Peyer's patch (tissue), 4 donors: ENCODE results near the gene PDE11A. TPM values are rescaled to one million over a fixed set of nuclear protein-coding genes. Genes with fewer than 3 reads are reported as not detected.

ENCODE experiments used
- DNase-seq, 3 donors: peaks; one replicate each; pipeline ENCODE4 v3.0.0-alpha.2; 2017 to 2019
- H3K27ac ChIP-seq, 4 donors: fragments of 200-600 bp; sonication (generic); one replicate each; pipeline ENCODE4 v1.5.1; 2016 to 2019
- H3K27me3 ChIP-seq, 2 donors: fragments of 200-600 bp; sonication (generic); one replicate each; pipeline ENCODE4 v1.5.1; 2019
- H3K36me3 ChIP-seq, 3 donors: fragments of 200-600 bp; sonication (generic); one replicate each; pipeline ENCODE4 v1.5.1; 2016 to 2019
- H3K4me1 ChIP-seq, 4 donors: fragments of 200-600 bp; sonication (generic); one replicate each; pipeline ENCODE4 v1.5.1; 2016 to 2019
- H3K4me3 ChIP-seq, 4 donors: fragments of 200-600 bp; sonication (generic); 1 replicate in 3 of 4; 2 replicates in 1 of 4; pipeline ENCODE4 v1.5.1; 2016 to 2019; ENCODE audit warnings: mild to moderate bottlenecking in 1 of 4
- H3K9me3 ChIP-seq, 4 donors: fragments of 200-600 bp; sonication (generic); one replicate each; pipeline ENCODE4 v1.5.1; 2016 to 2019; ENCODE audit warnings: mild to moderate bottlenecking in 1 of 4
- POLR2A ChIP-seq, 2 donors: fragments of 450-650 bp; IDR thresholded peaks; one replicate each; pipeline ENCODE4 v1.5.1; 2017; ENCODE audit warnings: antibody characterized with exemption in 2 of 2, mild to moderate bottlenecking in 2 of 2, moderate library complexity in 2 of 2
- total RNA-seq, 4 donors: library from RNA; depleted of rRNA; stranded (reverse); fragments of >200 nt; gene quantifications; one replicate each; pipeline ENCODE4 v1.1.0, GENCODE V29; 2016
- TF ChIP-seq, protein P1 (sequence below), 6 experiments: fragments of 450-650 bp in 4 of 6; fragments of 200-600 bp in 2 of 6; sonication (generic) in 1 of 6; IDR thresholded peaks; one replicate each; pipeline ENCODE4 v1.5.1; 2017 to 2019; ENCODE audit warnings: antibody characterized with exemption in 6 of 6, mild to moderate bottlenecking in 3 of 6, moderate library complexity in 1 of 6

The PDE11A gene
- total RNA-seq, 4 donors from 2014 or later = 1.6 to 2.1 (median 1.7) TPM

DNA sequence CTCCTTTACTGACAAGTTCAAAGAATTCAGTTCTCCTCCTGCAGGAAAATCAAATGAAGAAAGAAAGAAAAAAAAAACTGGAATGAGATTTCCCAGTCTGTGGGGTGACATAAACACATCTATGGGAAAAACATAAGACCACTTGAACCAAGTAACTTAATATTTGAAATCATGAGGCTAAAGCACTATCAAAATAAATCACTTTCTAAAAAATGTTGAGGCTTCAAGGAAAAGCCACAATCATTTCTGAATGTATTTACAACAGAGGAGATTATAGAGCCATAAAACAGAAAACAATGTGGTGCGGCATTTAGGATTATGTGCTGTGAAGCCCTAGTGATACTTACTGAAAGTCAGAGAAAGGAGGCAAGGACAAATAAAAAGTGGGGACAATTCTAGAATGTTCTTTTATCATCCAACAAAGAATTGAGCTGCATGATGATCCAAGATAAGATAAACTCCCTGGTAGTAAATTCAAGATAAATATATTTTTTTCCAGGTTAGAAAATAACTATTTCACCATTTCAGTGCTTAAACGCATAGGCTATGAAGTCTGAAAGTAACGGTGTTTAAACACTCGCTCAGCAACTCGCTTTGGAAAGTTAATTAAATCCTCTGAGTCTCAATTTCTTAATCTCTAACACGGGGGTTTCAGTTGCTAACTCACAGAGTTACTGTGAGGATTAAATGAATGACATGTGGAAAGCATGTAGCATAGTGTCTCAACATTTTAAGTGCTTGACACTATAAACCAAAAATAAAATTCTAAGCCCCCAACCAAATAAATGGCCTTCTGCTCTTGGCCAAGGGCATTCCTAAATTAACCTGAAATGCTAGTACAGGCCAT is 391.5 kb downstream of the PDE11A start:
- TF ChIP-seq, protein P1, sequence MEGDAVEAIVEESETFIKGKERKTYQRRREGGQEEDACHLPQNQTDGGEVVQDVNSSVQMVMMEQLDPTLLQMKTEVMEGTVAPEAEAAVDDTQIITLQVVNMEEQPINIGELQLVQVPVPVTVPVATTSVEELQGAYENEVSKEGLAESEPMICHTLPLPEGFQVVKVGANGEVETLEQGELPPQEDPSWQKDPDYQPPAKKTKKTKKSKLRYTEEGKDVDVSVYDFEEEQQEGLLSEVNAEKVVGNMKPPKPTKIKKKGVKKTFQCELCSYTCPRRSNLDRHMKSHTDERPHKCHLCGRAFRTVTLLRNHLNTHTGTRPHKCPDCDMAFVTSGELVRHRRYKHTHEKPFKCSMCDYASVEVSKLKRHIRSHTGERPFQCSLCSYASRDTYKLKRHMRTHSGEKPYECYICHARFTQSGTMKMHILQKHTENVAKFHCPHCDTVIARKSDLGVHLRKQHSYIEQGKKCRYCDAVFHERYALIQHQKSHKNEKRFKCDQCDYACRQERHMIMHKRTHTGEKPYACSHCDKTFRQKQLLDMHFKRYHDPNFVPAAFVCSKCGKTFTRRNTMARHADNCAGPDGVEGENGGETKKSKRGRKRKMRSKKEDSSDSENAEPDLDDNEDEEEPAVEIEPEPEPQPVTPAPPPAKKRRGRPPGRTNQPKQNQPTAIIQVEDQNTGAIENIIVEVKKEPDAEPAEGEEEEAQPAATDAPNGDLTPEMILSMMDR (IDR thresholded peaks at IDR 0.05) = no peak
- TF ChIP-seq POLR2A (IDR thresholded peaks at IDR 0.05) = no peak
- Histone ChIP-seq H3K4me3 (no peak overlapping the region), H3K4me1 (peaks cover 0 to 13% (median 0%) of the 10 kb centered on the region in 4 donors), H3K27ac (no peak overlapping the region), H3K27me3 (no peaks in the 10 kb centered on the region), H3K36me3 (no peaks in the 10 kb centered on the region), H3K9me3 (no peaks in the 10 kb centered on the region)
- DNase-seq = no peak

DNA sequence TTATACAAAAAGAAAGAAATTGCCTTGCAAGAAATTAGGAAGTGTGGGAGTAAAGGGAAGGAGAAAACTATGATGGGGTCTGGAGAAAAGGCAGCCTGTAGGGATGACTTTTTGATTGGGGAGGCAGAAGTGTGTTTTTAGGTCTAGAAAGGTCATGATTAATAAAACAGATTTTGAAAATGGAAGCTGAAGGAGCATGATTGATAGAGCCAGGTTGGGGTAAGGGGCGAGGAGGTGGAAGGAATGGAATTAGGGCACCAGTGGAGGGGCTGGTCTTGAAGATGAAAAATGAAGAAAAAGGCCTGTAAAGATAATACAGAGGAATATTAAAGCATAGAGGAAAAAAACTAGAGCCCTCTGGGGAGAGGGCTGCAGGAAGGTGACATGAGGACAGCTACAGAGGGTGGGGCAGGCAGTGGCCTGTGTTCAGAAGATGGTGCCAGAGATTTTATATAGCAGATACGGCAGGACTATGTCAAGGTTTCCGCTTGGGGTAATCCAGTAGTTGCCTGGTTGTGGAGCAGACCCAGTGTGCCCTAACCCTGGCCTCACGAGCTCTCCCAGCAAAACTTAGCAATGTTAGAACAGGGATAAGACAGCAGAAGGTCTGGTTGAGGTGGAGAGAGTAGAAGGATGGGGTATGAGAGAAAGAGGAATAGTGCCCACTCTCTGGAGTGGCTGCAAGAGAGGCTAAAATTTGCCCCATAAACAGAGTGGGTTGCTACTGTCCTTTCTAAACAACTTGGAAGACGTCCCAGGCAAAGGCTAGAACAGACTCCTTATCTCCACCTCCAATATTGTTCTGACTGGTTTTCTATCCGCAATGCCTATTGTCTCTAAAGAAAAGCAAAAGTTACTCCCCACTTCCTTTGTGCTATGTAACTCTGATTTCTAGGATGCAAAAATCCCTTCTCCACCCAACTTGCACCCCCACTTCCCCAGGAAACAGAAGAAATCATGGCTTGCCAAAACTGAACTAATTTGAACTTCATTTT is 392.7 kb downstream of the PDE11A start:
- H3K27ac ChIP-seq = no peak overlapping the region
- no peaks in the 10 kb centered on the region for H3K27me3 ChIP-seq
- no peaks in the 10 kb centered on the region for H3K36me3 ChIP-seq
- H3K4me1 ChIP-seq = peaks cover 0 to 13% (median 0%) of the 10 kb centered on the region in 4 donors
- no peak for DNase-seq
- TF ChIP-seq, protein P1 (IDR thresholded peaks at IDR 0.05) = no peak
- no peak for TF ChIP-seq POLR2A (IDR thresholded peaks at IDR 0.05)
- H3K4me3 ChIP-seq = no peak overlapping the region
- no peaks in the 10 kb centered on the region for H3K9me3 ChIP-seq

DNA sequence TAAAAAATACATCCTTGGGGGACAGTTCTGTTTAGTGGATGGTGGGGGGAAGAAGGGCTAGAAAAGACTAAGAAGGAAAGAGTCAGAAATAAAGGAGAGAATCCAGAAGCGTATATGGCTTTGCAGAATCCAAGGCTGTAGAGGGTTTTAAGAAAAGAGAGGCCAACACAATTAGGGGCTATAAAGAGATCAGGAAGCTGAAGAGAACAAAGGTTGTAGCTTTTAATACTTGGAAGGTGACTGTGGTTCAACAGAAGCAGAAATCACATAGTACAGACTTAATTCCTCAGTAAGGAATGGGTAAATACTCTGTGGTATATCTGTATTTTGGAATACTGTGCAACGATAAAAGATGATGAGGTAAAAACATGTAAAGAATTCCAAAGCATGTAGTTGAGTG is 393.6 kb downstream of the PDE11A start:
- no peak overlapping the region for H3K27ac ChIP-seq
- no peak for DNase-seq
- no peaks in the 10 kb centered on the region for H3K9me3 ChIP-seq
- H3K4me1 ChIP-seq = peaks cover 0 to 13% (median 0%) of the 10 kb centered on the region in 4 donors
- TF ChIP-seq, protein P1 (IDR thresholded peaks at IDR 0.05) = no peak
- H3K27me3 ChIP-seq = no peaks in the 10 kb centered on the region
- H3K4me3 ChIP-seq = no peak overlapping the region
- no peaks in the 10 kb centered on the region for H3K36me3 ChIP-seq

DNA sequence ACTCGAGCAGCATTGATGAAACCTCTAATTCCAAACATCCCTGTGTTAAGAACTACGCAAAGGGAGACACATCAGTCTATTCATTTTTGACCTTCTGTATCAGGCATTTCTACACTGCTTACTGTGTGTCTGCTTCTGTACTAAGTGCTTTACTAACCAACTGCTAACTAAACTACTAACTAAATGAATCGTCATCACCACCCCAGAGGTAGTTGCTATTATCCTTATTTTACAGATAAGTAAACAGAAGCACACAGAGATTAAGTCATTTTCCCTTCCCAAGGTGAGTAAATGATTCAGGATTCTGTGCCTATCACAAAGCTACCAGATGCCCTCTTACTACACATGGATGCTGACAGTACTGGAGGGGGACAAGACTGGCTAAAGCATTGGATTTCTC is 395.9 kb downstream of the PDE11A start:
- H3K4me3 ChIP-seq = no peak overlapping the region
- no peaks in the 10 kb centered on the region for H3K9me3 ChIP-seq
- no peaks in the 10 kb centered on the region for H3K27me3 ChIP-seq
- no peak for DNase-seq
- no peaks in the 10 kb centered on the region for H3K36me3 ChIP-seq
- peaks cover 0 to 13% (median 0%) of the 10 kb centered on the region in 4 donors for H3K4me1 ChIP-seq
- TF ChIP-seq, protein P1 (IDR thresholded peaks at IDR 0.05) = no peak
- TF ChIP-seq POLR2A (IDR thresholded peaks at IDR 0.05) = no peak
- H3K27ac ChIP-seq = no peak overlapping the region

DNA sequence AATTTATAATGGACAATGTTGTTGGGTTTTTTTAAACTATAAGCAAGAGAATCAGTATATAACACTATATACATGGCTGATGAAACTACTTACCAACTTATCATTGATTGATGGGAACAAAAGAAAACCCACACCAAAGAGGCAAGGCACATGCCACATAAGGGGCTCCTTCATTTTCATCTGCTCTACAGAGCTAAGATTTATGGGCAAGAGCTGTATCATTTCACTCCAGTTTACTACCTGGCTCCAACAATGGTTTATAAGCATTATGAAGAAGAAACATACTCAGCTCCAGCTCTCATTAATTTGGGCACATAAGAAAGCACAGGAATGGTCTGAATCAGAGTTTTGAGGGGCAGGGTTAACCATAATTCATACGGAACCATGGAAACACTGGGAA is 396.8 kb downstream of the PDE11A start:
- Histone ChIP-seq H3K4me1 (peaks cover 0 to 13% (median 0%) of the 10 kb centered on the region in 4 donors), H3K27me3 (no peaks in the 10 kb centered on the region), H3K4me3 (no peak overlapping the region), H3K9me3 (no peaks in the 10 kb centered on the region), H3K27ac (no peak overlapping the region), H3K36me3 (no peaks in the 10 kb centered on the region)
- DNase-seq = no peak
- no peak for TF ChIP-seq POLR2A (IDR thresholded peaks at IDR 0.05)
- TF ChIP-seq, protein P1 (IDR thresholded peaks at IDR 0.05) = no peak
